ENCODE measurements around the gene CTBS.

GRCh38 chr1:84573481-84573966 lies 716 bp downstream of the CTBS start:
- TF ChIP-seq CTCF (IDR thresholded peaks at IDR 0.05) (no peak), PHF8 (IDR thresholded peaks at IDR 0.05; ENCODE audit: borderline replicate concordance, low read depth) (no peak), CEBPB (IDR thresholded peaks at IDR 0.05) (no peak), POLR2A (IDR thresholded peaks at IDR 0.05; ENCODE audit: low read length) (no peak), NPAS2 (CRISPR knock-in tag; IDR thresholded peaks at IDR 0.05; ENCODE audit: borderline replicate concordance) (no peak), CBX2 (IDR thresholded peaks at IDR 0.05; ENCODE audit: borderline replicate concordance, low read depth) (no peak), MAX (IDR thresholded peaks at IDR 0.05) (no peak), BHLHE40 (IDR thresholded peaks at IDR 0.05; ENCODE audit: low read depth, low read length) (no peak), EP300 (IDR thresholded peaks at IDR 0.05) (no peak), SREBF2 (IDR thresholded peaks at IDR 0.05) (no peak)
- TF ChIP-seq, protein P1, sequence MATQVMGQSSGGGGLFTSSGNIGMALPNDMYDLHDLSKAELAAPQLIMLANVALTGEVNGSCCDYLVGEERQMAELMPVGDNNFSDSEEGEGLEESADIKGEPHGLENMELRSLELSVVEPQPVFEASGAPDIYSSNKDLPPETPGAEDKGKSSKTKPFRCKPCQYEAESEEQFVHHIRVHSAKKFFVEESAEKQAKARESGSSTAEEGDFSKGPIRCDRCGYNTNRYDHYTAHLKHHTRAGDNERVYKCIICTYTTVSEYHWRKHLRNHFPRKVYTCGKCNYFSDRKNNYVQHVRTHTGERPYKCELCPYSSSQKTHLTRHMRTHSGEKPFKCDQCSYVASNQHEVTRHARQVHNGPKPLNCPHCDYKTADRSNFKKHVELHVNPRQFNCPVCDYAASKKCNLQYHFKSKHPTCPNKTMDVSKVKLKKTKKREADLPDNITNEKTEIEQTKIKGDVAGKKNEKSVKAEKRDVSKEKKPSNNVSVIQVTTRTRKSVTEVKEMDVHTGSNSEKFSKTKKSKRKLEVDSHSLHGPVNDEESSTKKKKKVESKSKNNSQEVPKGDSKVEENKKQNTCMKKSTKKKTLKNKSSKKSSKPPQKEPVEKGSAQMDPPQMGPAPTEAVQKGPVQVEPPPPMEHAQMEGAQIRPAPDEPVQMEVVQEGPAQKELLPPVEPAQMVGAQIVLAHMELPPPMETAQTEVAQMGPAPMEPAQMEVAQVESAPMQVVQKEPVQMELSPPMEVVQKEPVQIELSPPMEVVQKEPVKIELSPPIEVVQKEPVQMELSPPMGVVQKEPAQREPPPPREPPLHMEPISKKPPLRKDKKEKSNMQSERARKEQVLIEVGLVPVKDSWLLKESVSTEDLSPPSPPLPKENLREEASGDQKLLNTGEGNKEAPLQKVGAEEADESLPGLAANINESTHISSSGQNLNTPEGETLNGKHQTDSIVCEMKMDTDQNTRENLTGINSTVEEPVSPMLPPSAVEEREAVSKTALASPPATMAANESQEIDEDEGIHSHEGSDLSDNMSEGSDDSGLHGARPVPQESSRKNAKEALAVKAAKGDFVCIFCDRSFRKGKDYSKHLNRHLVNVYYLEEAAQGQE (IDR thresholded peaks at IDR 0.05), result no peak
- TF ChIP-seq, protein P2, sequence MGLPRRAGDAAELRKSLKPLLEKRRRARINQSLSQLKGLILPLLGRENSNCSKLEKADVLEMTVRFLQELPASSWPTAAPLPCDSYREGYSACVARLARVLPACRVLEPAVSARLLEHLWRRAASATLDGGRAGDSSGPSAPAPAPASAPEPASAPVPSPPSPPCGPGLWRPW (IDR thresholded peaks at IDR 0.05), result no peak

Measured in A549 (cell line).